ENCODE measurements around the gene SHH.

- TF ChIP-seq YY1 (IDR thresholded peaks at IDR 0.05; ENCODE audit: insufficient read depth, insufficient read length) (no peak), SUZ12 (IDR thresholded peaks at IDR 0.05; ENCODE audit: extremely low read depth, insufficient read depth, insufficient read length) (no peak), ZNF274 (IDR thresholded peaks at IDR 0.05; ENCODE audit: low read depth, low read length) (no peak)
Measured at GRCh38 chr7:155857141-155857540, 44.9 kb upstream of the SHH start.
